GM18858 (cell line): ENCODE results near the gene ANKRD13B.
"Not testable (repeated sequence)": the region's sequence is repeated elsewhere in the genome, so short reads cannot be mapped to it uniquely, and the experiment has no call there.

Experiments used
- ATAC-seq: cut with Tn5 transposase; IDR thresholded peaks from one replicate; pipeline ENCODE4 v1.9.1; 2021; ENCODE audit not compliant: unreplicated experiment

The ANKRD13B gene

GRCh38 chr17:29592850-29593551 lies at the start of gene ANKRD13B:
Gene ANKRD13B (plus strand): TSS chr17:29593132. CDS start chr17:29593622, 490 bp downstream.
- no peak for ATAC-seq

DNA sequence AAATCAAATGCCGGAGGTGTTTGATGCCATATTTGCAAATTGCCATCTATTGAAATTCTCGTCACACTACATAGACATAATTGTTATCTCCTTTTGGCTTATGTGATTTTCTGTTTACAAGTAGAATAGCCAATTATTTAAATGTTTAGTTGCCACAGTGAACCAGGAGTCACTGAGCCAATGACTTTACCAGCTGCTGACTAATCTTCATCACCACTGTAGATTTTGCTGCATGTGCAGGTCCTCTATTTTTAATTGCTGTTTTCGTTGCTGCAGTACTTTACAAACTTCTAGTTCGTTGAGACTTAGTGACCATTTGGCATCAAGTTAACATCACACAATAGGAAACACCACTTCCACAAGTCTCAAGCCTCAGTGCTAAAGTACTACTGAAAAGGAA lies 48.9 kb upstream of the ANKRD13B start:
- ATAC-seq: no peak

- no peak for ATAC-seq
Observed at GRCh38 chr17:29546085-29546484, 46.8 kb upstream of the ANKRD13B start.

DNA sequence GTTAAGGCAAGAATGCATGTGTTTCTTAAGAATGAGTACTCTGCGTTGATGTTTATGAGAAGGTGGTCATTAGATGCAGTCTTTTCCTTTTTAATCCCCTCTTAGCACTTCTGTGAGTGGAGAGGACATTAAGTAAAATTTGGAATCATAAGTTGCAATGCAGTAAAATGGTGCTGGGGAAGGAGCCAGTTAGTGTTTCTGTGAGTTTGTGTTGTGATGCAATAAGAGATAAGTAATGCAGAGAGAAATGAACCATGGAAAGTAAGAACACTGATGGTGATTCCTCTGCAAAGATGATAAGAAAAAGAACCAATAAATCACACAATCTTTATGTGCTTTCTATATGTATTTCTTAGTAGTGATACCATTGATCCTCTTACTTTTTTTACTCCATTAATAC lies 46.1 kb upstream of the ANKRD13B start:
- no peak for ATAC-seq

DNA sequence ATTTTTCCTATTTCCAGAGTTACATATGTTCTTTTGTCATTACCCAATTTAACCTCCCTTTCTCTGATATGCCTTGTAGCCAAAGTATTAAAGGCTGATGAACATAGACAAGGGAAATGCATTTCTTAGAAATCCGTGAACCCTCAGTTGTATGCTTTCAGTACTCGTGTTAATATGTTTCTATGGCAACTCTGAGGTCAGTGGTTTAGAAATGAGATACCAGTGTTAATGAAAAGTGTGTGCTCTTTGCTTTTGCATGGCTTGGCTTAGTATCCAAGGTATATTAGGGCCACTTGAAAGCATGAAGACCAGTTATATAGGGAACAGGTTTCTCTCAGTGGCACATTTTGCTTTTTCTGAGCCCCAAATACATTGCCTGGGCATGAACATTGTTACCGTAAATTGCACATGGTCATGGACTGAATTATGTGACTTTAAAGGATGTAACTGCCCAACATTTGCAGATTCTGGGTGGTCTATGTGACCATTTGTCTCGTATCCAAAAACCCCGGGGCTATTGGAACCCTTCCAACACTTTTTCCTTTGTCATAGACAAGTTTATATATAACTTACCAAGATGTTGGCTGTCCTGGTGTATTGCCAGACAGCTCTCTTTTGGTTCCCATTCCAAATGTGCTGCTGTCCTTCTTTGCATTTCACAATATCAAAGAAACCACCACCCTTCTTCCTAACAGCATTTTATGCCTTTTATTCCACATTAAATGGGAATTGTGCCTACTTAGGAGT lies 43.6 kb upstream of the ANKRD13B start:
- ATAC-seq: no peak

- no peak for ATAC-seq
Observed at GRCh38 chr17:29555840-29556239, 37.1 kb upstream of the ANKRD13B start.

DNA sequence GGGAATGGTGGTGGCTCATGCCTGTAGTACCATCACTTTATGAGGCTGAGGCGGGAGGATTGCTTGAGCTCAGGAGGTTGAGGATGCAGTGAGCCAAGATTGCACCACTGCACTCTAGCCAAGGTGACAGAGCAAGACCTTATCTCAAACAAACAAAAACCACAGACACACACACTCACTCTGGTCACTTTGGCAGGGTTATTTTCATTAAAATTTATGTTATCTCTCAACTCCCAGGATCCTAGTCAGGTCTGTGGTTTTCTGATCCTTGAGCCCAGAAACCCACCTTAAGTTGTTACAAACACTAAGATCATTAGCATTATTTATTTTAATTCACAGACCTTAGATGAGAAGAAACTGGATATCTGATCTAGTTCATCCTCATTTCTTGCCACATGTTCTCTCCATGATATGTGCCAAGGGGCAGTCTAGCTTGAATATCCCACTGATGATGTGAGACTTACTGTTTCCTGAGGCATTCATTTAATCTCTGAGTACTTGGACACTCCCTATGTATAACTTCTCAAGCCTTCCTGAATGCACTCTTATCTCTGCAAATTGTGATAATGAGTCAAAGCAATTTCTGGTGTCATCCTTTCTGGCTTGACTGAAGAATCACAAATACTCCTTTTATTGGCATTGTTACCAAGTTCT lies 35.7 kb upstream of the ANKRD13B start:
- no peak for ATAC-seq

- no peak for ATAC-seq
Observed at GRCh38 chr17:29557739-29558116, 35.2 kb upstream of the ANKRD13B start.

GRCh38 chr17:29558139-29558538 lies 34.8 kb upstream of the ANKRD13B start:
- not testable (repeated sequence) for ATAC-seq

GRCh38 chr17:29559640-29560039 lies 33.3 kb upstream of the ANKRD13B start:
- ATAC-seq: no peak

DNA sequence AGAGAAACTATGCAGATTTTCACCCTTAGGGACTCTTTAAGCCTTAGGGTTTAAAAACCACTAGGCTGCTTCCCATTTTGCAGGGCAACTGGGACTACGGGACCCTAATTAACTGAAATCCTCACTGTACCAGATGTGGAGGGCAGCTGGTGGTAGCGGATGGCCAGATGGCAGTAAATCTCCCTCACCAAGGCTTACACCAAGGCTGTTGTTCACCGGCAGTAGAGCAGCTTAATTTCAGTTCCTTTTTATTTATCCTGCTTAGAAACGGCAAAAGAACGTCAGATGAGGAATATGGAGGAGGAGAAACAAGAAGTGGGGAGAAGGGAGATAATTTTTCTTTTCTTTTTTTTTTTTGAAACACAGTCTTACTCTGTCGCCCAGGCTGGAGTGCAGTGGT lies 32.6 kb upstream of the ANKRD13B start:
- no peak for ATAC-seq

GRCh38 chr17:29561554-29562517 lies 31.1 kb upstream of the ANKRD13B start:
- ATAC-seq: no peak

DNA sequence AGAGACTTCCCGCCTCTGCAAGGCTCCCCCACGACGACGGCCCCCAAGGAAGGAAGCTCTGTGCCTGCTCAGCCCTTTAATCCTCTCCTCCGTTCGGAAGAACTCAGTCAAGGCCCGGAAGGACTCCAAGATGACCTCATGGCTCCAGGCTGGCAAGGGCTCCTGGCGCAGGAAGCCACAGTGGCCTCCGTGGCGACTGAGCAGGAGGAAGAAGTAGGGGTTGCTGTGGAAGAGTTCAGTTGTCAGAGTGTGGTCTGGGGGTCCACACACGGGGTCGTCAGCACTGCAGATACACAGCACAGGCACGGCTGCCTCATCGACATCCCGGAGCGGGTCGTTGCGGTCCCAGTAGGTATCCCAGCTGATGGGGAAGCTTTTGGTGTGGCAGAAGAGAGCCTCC lies 30.3 kb upstream of the ANKRD13B start:
- no peak for ATAC-seq

DNA sequence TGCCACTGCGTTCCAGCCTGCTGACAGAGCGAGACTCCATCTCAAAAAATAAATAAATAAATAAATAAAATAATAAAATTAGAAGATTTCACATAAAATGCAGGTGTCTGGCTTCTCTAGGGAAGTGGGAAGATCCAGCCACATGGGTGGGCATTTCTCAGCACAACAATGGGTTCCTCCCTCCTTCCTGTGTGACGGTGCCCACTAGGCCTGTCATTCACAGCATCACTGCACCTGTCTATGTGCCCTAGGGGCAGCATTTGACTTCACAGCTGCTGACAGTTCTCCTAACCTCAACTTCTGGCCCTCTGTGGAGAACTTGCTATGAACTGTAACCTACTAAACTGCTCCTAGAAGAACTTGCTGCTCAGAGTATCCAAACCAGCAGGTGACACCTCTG lies 29.1 kb upstream of the ANKRD13B start:
- no peak for ATAC-seq

GRCh38 chr17:29565643-29566472 lies 27.1 kb upstream of the ANKRD13B start:
- ATAC-seq: no peak

- no peak for ATAC-seq
Observed at GRCh38 chr17:29566473-29567303, 26.2 kb upstream of the ANKRD13B start, which contains the start of gene ABHD15. Gene ABHD15 (minus strand): TSS chr17:29567037. CDS start chr17:29566966, 71 bp downstream.

DNA sequence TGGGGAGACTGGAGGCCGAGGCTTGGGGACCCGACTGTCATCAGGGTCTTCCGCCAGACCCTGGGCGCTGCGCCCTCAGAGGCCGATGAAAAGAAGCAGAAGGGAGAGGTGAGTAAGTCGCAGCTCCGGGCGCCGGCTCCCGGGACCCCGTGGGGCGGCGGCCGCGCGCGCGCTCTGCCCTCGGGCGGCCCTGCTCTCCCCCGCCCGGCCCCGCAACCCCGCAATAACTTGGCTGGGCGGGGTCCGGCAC lies 25.7 kb upstream of the ANKRD13B start:
- no peak for ATAC-seq

GRCh38 chr17:29567554-29568330 lies 25.2 kb upstream of the ANKRD13B start:
- no peak for ATAC-seq
